HepG2 (cell line): Measurements from ENCODE around the gene SRCIN1. TPM values are rescaled to one million over a fixed set of nuclear protein-coding genes. Genes with fewer than 3 reads are reported as not detected.

Source experiments
- BORCS8-MEF2B ChIP-seq: sonication (generic); formaldehyde crosslinking; IDR thresholded peaks from 2 replicates; pipeline ENCODE4 v1.8.0; 2022; ENCODE audit warnings: mild to moderate bottlenecking, missing genetic modification reagents
- FOSL1 ChIP-seq: sonication (generic); formaldehyde crosslinking; IDR thresholded peaks from 2 replicates; pipeline ENCODE4 v1.9.0; 2021; ENCODE audit warnings: missing genetic modification reagents, borderline replicate concordance
- KDM2A ChIP-seq: sonication (generic); formaldehyde crosslinking; IDR thresholded peaks from 2 replicates; pipeline ENCODE4 v1.4.0; 2020; ENCODE audit warnings: low read depth, missing genetic modification reagents, borderline replicate concordance
- MAX ChIP-seq: IDR thresholded peaks from 2 replicates; pipeline ENCODE4 v1.6.1; 2012; ENCODE audit warnings: inconsistent platforms
- MXD3 ChIP-seq: IDR thresholded peaks from 2 replicates; pipeline ENCODE4 v1.6.1; 2016; ENCODE audit warnings: mild to moderate bottlenecking, missing biosample characterization, missing genetic modification reagents
- ONECUT2 ChIP-seq: sonication (generic); formaldehyde crosslinking; IDR thresholded peaks from 2 replicates; pipeline ENCODE4 v1.4.0; 2020; ENCODE audit warnings: missing genetic modification reagents
- REL ChIP-seq: sonication (generic); formaldehyde crosslinking; conservative IDR thresholded peaks from 2 replicates; pipeline ENCODE4 v1.8.0; 2022; ENCODE audit warnings: mild to moderate bottlenecking, missing genetic modification reagents, moderate library complexity
- RNF219 ChIP-seq: sonication (generic); formaldehyde crosslinking; IDR thresholded peaks from 2 replicates; pipeline ENCODE4 v1.5.0; 2020; ENCODE audit warnings: mild to moderate bottlenecking, missing genetic modification reagents
- TFDP1 ChIP-seq: IDR thresholded peaks from 2 replicates; pipeline ENCODE4 v1.6.1; 2016; ENCODE audit warnings: missing compliant biosample characterization, missing genetic modification reagents, borderline replicate concordance
- ZNF747 ChIP-seq: sonication (generic); formaldehyde crosslinking; IDR thresholded peaks from 2 replicates; pipeline ENCODE4 v1.8.1; 2023; ENCODE audit warnings: missing genetic modification reagents, mild to moderate bottlenecking, borderline replicate concordance
- ZSCAN21 ChIP-seq: sonication (generic); formaldehyde crosslinking; IDR thresholded peaks from 2 replicates; pipeline ENCODE4 v1.8.0; 2022; ENCODE audit warnings: mild to moderate bottlenecking, missing genetic modification reagents, moderate library complexity, borderline replicate concordance
- polyA plus RNA-seq, 8 experiments: library from polyadenylated mRNA; depleted of rRNA in 3 of 8; stranded (reverse) in 7 of 8; unstranded in 1 of 8; fragments of >200 nt; fragmentation: Illumina TruSeq in 4 of 8; extraction: Trizol in 4 of 8; gene quantifications; 2 replicates each; pipeline versions ENCODE4 v1.2.1 to v1.2.3, GENCODE V29; 2011 to 2016; ENCODE audit warnings: low read depth in 4 of 8, missing spikeins in 1 of 8, mixed read lengths in 1 of 8; ENCODE audit not compliant: insufficient read depth in 1 of 8
- total RNA-seq, 5 experiments: library from RNA; depleted of rRNA; stranded (reverse); fragments of >200 nt; fragmentation: Illumina TruSeq; extraction: Trizol; gene quantifications; 2 replicates each; pipeline ENCODE4 v1.2.3, GENCODE V29; 2016; ENCODE audit warnings: low read depth in 1 of 5
- TF ChIP-seq, protein P1 (sequence below): sonication (generic); formaldehyde crosslinking; IDR thresholded peaks from 2 replicates; pipeline ENCODE4 v1.8.0; 2022; ENCODE audit warnings: mild to moderate bottlenecking, missing genetic modification reagents, borderline replicate concordance
- TF ChIP-seq, protein P2 (sequence below): sonication (generic); formaldehyde crosslinking; IDR thresholded peaks from 2 replicates; pipeline ENCODE4 v1.5.1; 2020; ENCODE audit warnings: mild to moderate bottlenecking, missing genetic modification reagents, moderate library complexity
- TF ChIP-seq, protein P3 (sequence below): sonication (generic); formaldehyde crosslinking; IDR thresholded peaks from 2 replicates; pipeline ENCODE4 v1.4.0; 2020; ENCODE audit warnings: missing genetic modification reagents
- TF ChIP-seq, protein P4 (sequence below): sonication (generic); formaldehyde crosslinking; IDR thresholded peaks from 2 replicates; pipeline ENCODE4 v1.9.0; 2021; ENCODE audit warnings: missing genetic modification reagents, mild to moderate bottlenecking, borderline replicate concordance
- TF ChIP-seq, protein P5 (sequence below): sonication (generic); formaldehyde crosslinking; IDR thresholded peaks from 2 replicates; pipeline ENCODE4 v1.4.0; 2020; ENCODE audit warnings: missing genetic modification reagents

Gene SRCIN1
- total and polyA plus RNA-seq, 2 of the 13 experiments (the other 11 are each of a cell fraction or from before 2014, with no cell fraction given) = 1.2 to 9.6 TPM

DNA sequence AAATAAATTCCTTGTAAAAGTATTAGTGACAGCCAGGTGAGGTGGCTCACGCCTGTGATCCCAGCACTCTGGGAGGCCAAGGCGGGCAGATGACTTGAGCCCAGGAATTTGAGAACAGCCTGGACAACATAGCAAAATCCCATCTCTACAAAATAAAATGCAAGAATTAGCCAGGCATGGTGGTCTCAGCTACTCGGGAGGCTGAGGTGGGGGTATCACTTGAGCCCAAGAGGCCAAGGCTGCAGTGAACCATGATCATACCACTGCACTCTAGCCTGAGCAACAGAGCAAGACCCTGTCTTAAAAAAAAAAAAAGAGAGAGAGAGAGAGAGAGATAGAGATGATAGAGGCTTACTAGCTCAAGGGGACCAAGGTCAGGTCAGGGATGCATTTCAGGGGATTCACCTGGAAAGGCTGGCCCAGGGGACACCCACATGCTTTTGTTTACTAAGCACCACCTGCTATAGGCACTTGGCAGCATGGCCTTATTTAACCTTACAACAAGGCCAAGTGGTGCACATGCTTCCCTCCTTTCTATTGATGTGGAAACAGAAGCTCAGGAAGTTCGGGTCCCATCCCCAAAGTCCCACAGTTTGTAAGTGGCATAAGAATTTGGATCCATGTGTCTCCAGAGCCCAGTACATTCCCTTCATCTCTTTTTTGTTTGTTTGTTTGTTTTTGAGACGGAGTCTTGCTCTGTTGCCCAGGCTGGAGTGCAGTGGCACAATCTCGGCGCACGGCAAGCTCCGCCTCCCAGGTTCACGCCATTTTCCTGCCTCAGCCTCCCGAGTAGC is 12.4 kb upstream of the SRCIN1 start (continued):
- TF ChIP-seq RNF219 (CRISPR knock-in tag) (no peak), ZSCAN21 (CRISPR knock-in tag) (0 out of 2 replicates have a peak, but pooled peaks have one; percentile 53), MXD3 (CRISPR knock-in tag) (no peak), TFDP1 (CRISPR knock-in tag) (peak; percentile 85; the same call in 1 of the 2 replicates), FOSL1 (no peak), KDM2A (no peak), ZNF747 (peak; percentile 44; the same call in 1 of the 2 replicates), REL (CRISPR knock-in tag) (no peak), MAX (peak; percentile 93), BORCS8-MEF2B (peak; percentile 72; the same call in 1 of the 2 replicates), ONECUT2 (CRISPR knock-in tag) (peak; percentile 53)
- TF ChIP-seq, protein P1, sequence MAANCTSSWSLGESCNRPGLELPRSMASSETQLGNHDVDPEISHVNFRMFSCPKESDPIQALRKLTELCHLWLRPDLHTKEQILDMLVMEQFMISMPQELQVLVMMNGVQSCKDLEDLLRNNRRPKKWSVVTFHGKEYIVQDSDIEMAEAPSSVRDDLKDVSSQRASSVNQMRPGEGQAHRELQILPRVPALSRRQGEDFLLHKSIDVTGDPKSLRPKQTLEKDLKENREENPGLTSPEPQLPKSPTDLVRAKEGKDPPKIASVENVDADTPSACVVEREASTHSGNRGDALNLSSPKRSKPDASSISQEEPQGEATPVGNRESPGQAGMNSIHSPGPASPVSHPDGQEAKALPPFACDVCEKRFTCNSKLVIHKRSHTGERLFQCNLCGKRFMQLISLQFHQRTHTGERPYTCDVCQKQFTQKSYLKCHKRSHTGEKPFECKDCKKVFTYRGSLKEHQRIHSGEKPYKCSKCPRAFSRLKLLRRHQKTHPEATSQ (CRISPR knock-in tag) = no peak
- TF ChIP-seq, protein P2, sequence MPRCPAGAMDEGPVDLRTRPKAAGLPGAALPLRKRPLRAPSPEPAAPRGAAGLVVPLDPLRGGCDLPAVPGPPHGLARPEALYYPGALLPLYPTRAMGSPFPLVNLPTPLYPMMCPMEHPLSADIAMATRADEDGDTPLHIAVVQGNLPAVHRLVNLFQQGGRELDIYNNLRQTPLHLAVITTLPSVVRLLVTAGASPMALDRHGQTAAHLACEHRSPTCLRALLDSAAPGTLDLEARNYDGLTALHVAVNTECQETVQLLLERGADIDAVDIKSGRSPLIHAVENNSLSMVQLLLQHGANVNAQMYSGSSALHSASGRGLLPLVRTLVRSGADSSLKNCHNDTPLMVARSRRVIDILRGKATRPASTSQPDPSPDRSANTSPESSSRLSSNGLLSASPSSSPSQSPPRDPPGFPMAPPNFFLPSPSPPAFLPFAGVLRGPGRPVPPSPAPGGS (CRISPR knock-in tag) = no peak; the same call in none of the 2 replicates
- TF ChIP-seq, protein P3, sequence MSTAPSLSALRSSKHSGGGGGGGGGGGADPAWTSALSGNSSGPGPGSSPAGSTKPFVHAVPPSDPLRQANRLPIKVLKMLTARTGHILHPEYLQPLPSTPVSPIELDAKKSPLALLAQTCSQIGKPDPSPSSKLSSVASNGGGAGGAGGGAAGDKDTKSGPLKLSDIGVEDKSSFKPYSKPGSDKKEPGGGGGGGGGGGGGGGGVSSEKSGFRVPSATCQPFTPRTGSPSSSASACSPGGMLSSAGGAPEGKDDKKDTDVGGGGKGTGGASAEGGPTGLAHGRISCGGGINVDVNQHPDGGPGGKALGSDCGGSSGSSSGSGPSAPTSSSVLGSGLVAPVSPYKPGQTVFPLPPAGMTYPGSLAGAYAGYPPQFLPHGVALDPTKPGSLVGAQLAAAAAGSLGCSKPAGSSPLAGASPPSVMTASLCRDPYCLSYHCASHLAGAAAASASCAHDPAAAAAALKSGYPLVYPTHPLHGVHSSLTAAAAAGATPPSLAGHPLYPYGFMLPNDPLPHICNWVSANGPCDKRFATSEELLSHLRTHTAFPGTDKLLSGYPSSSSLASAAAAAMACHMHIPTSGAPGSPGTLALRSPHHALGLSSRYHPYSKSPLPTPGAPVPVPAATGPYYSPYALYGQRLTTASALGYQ (CRISPR knock-in tag) = no peak
- TF ChIP-seq, protein P4, sequence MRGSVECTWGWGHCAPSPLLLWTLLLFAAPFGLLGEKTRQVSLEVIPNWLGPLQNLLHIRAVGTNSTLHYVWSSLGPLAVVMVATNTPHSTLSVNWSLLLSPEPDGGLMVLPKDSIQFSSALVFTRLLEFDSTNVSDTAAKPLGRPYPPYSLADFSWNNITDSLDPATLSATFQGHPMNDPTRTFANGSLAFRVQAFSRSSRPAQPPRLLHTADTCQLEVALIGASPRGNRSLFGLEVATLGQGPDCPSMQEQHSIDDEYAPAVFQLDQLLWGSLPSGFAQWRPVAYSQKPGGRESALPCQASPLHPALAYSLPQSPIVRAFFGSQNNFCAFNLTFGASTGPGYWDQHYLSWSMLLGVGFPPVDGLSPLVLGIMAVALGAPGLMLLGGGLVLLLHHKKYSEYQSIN (CRISPR knock-in tag) = no peak
- TF ChIP-seq, protein P5, sequence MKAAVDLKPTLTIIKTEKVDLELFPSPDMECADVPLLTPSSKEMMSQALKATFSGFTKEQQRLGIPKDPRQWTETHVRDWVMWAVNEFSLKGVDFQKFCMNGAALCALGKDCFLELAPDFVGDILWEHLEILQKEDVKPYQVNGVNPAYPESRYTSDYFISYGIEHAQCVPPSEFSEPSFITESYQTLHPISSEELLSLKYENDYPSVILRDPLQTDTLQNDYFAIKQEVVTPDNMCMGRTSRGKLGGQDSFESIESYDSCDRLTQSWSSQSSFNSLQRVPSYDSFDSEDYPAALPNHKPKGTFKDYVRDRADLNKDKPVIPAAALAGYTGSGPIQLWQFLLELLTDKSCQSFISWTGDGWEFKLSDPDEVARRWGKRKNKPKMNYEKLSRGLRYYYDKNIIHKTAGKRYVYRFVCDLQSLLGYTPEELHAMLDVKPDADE (CRISPR knock-in tag) = no peak
